MM.1S (cell line): ENCODE results near the gene CACNA1C.

Experiments used
- DNase-seq: peaks from one replicate; pipeline ENCODE4 v3.0.0-alpha.2; 2015
- H2AFZ ChIP-seq: fragments of 300-600 bp; sonication (generic); 2 replicates; pipeline ENCODE4 v1.6.0; 2016; ENCODE audit warnings: antibody characterized with exemption, low read length
- H3F3A ChIP-seq: fragments of 300-600 bp; sonication (generic); 2 replicates; pipeline ENCODE4 v1.6.1; 2016; ENCODE audit warnings: mild to moderate bottlenecking, antibody characterized with exemption, low read length, moderate library complexity, mixed read lengths; ENCODE audit not compliant: insufficient read depth
- H3K27ac ChIP-seq: fragments of 300-600 bp; sonication (generic); 2 replicates; pipeline ENCODE4 v1.5.1; 2016; ENCODE audit warnings: mild to moderate bottlenecking, low read length
- H3K27me3 ChIP-seq: fragments of 300-600 bp; sonication (generic); replicated peaks from 2 replicates; pipeline ENCODE4 v1.6.0; 2016; ENCODE audit warnings: low read length; ENCODE audit not compliant: insufficient read depth
- H3K36me3 ChIP-seq: fragments of 300-600 bp; sonication (generic); replicated peaks from 2 replicates; pipeline ENCODE4 v1.6.1; 2016; ENCODE audit warnings: mild to moderate bottlenecking, low read length, mixed read lengths; ENCODE audit not compliant: insufficient read depth
- H3K4me1 ChIP-seq: fragments of 300-600 bp; sonication (generic); 2 replicates; pipeline ENCODE4 v1.6.1; 2016; ENCODE audit warnings: low read length, mixed read lengths
- H3K4me2 ChIP-seq: fragments of 300-600 bp; sonication (generic); 2 replicates; pipeline ENCODE4 v1.6.0; 2016; ENCODE audit warnings: low read depth, low read length
- H3K4me3 ChIP-seq: fragments of 300-600 bp; sonication (generic); 2 replicates; pipeline ENCODE4 v1.5.1; 2016; ENCODE audit warnings: low read length, mixed read lengths
- H3K79me2 ChIP-seq: fragments of 300-600 bp; sonication (generic); 2 replicates; pipeline ENCODE4 v1.6.1; 2016; ENCODE audit warnings: mixed run types, low read length, mixed read lengths
- H3K9ac ChIP-seq: fragments of 300-600 bp; sonication (generic); 2 replicates; pipeline ENCODE4 v1.6.1; 2016; ENCODE audit warnings: low read length, mixed read lengths
- H3K9me2 ChIP-seq: fragments of 300-600 bp; sonication (generic); replicated peaks from 2 replicates; pipeline ENCODE4 v1.6.1; 2016; ENCODE audit warnings: mild to moderate bottlenecking, low read length, mixed read lengths; ENCODE audit not compliant: insufficient read depth
- H3K9me3 ChIP-seq: fragments of 300-600 bp; sonication (generic); replicated peaks from 2 replicates; pipeline ENCODE4 v1.6.1; 2016; ENCODE audit warnings: mild to moderate bottlenecking, low read length, mixed read lengths; ENCODE audit not compliant: insufficient read depth
- H4K20me1 ChIP-seq: fragments of 300-600 bp; sonication (generic); 2 replicates; pipeline ENCODE4 v1.6.1; 2016; ENCODE audit warnings: mild to moderate bottlenecking, low read length, moderate library complexity, mixed read lengths; ENCODE audit not compliant: insufficient read depth
- CTCF ChIP-seq: fragments of 300-600 bp; sonication (generic); IDR thresholded peaks from 2 replicates; pipeline ENCODE4 v1.5.1; 2016; ENCODE audit warnings: antibody characterized with exemption, low read length, mixed read lengths
- EZH2 ChIP-seq: fragments of 300-600 bp; sonication (generic); optimal IDR thresholded peaks from 2 replicates; pipeline ENCODE3; 2017; ENCODE audit warnings: low read depth, mild to moderate bottlenecking, antibody characterized with exemption, low read length, mixed read lengths
- EZH2phosphoT487 ChIP-seq: fragments of 300-600 bp; sonication (generic); IDR thresholded peaks from 2 replicates; pipeline ENCODE4 v1.6.1; 2018; ENCODE audit warnings: antibody characterized with exemption, low read length

Gene CACNA1C

GRCh38 chr12:2231011-2231595, 178.3 kb downstream of the CACNA1C start:
- Histone ChIP-seq H3K9me2 (no peaks in the 10 kb centered on the region), H3K36me3 (no peaks in the 10 kb centered on the region), H3K4me1 (no peaks in the 10 kb centered on the region), H3K27ac (no peak overlapping the region), H3K79me2 (no peaks in the 10 kb centered on the region), H2AFZ (no peak overlapping the region), H3K9me3 (no peaks in the 10 kb centered on the region), H3K4me2 (no peak overlapping the region), H3K27me3 (no peaks in the 10 kb centered on the region), H3K4me3 (no peak overlapping the region), H3F3A (no peaks in the 10 kb centered on the region), H4K20me1 (no peaks in the 10 kb centered on the region), H3K9ac (no peak overlapping the region)
- no peak for TF ChIP-seq CTCF
- no peak for TF ChIP-seq EZH2phosphoT487
- no peak for DNase-seq

GRCh38 chr12:2231956-2232355, 179.2 kb downstream of the CACNA1C start:
- H3K9ac ChIP-seq: no peak overlapping the region
- TF ChIP-seq EZH2 (no peak), CTCF (no peak)
- H2AFZ ChIP-seq: no peak overlapping the region
- no peak overlapping the region for H3K4me2 ChIP-seq
- no peaks in the 10 kb centered on the region for H4K20me1 ChIP-seq
- H3K9me2 ChIP-seq: no peaks in the 10 kb centered on the region
- H3K4me3 ChIP-seq: no peak overlapping the region
- H3K4me1 ChIP-seq: no peaks in the 10 kb centered on the region
- DNase-seq: no peak
- H3K9me3 ChIP-seq: no peaks in the 10 kb centered on the region
- no peak overlapping the region for H3K27ac ChIP-seq
- H3K36me3 ChIP-seq: no peaks in the 10 kb centered on the region
- no peaks in the 10 kb centered on the region for H3K79me2 ChIP-seq
- no peaks in the 10 kb centered on the region for H3F3A ChIP-seq
- no peaks in the 10 kb centered on the region for H3K27me3 ChIP-seq

GRCh38 chr12:2233034-2233433, 180.2 kb downstream of the CACNA1C start:
- Histone ChIP-seq H3K9me3 (no peaks in the 10 kb centered on the region), H3K4me3 (no peak overlapping the region), H3K79me2 (no peaks in the 10 kb centered on the region), H4K20me1 (no peaks in the 10 kb centered on the region), H3K36me3 (no peaks in the 10 kb centered on the region), H3K9ac (no peak overlapping the region), H3F3A (no peaks in the 10 kb centered on the region), H3K27ac (no peak overlapping the region), H3K4me1 (no peaks in the 10 kb centered on the region), H3K9me2 (no peaks in the 10 kb centered on the region), H2AFZ (no peak overlapping the region), H3K4me2 (no peak overlapping the region), H3K27me3 (no peaks in the 10 kb centered on the region)
- DNase-seq: no peak
- TF ChIP-seq EZH2: no peak
- TF ChIP-seq CTCF: no peak

- Histone ChIP-seq H3K9ac (no peak overlapping the region), H3K79me2 (no peaks in the 10 kb centered on the region), H3F3A (no peaks in the 10 kb centered on the region), H3K27me3 (no peaks in the 10 kb centered on the region), H3K27ac (no peak overlapping the region), H3K9me2 (no peaks in the 10 kb centered on the region), H4K20me1 (no peaks in the 10 kb centered on the region), H3K4me2 (no peak overlapping the region), H3K4me3 (no peak overlapping the region), H2AFZ (no peak overlapping the region), H3K36me3 (no peaks in the 10 kb centered on the region), H3K4me1 (no peaks in the 10 kb centered on the region), H3K9me3 (no peaks in the 10 kb centered on the region)
- no peak for DNase-seq
- no peak for TF ChIP-seq EZH2
- no peak for TF ChIP-seq EZH2phosphoT487
- TF ChIP-seq CTCF: no peak
These were observed 181.3 kb downstream of the CACNA1C start for GRCh38 chr12:2234091-2234490.
